Omental fat pad (tissue), 4 donors: ENCODE results near the gene RAP1GDS1. TPM values are rescaled to one million over a fixed set of nuclear protein-coding genes. Genes with fewer than 3 reads are reported as not detected.

Source experiments
- ATAC-seq: fragments of 150-250 bp; one replicate; pipeline ENCODE4 v1.9.1; 2016; ENCODE audit warnings: mild to moderate bottlenecking, moderate library complexity; ENCODE audit not compliant: low FRiP score
- DNase-seq: peaks from one replicate; pipeline ENCODE4 v3.0.0-alpha.2; 2019; ENCODE audit warnings: low spot score
- total RNA-seq, 4 donors: library from RNA; depleted of rRNA; stranded (reverse); fragments of >200 nt; gene quantifications; one replicate each; pipeline ENCODE4 v1.1.0, GENCODE V29; 2016
- TF ChIP-seq, protein P1 (sequence below), 3 donors: fragments of 450-650 bp; IDR thresholded peaks; one replicate each; pipeline ENCODE4 v1.5.1; 2016 to 2017; ENCODE audit warnings: antibody characterized with exemption in 3 of 3, mild to moderate bottlenecking in 3 of 3, moderate library complexity in 2 of 3

Gene RAP1GDS1
- total RNA-seq, 4 donors from 2014 or later = 21.3 to 45.1 (median 34.3) TPM

DNA sequence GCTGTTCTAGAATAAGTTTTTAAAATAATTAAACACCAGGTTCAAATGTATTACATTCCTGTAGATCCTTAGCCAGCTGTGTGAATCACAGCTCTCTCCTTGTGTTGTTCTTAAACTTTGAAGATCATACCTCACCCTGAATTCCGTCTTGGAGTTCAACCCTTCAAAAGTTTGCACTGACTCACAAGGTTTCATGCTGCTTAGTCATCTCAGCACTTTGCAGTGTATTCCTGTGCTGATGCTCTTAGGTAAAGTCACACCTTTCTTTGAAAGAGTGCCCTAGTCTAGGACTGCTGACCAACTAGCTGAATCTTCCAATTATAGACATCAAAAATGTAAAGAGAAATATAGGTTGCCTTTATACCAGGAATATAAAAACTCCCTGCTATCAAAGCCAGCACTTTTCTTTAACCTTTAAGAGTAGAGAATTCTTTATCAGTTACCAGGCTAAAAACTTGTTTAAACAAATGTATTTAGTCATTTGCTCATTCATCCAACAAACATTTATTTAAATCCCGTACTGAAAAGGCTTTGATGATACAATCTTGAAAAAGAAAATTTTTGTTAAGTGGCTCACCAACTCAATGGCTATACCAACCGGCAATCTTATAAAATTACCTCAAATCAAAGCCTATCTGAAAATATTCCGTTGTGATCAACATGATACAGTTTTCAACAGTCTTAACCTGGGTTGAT is 169.7 kb downstream of the RAP1GDS1 start:
- DNase-seq = no peak
- peak; percentile 80 for ATAC-seq
- TF ChIP-seq, protein P1, sequence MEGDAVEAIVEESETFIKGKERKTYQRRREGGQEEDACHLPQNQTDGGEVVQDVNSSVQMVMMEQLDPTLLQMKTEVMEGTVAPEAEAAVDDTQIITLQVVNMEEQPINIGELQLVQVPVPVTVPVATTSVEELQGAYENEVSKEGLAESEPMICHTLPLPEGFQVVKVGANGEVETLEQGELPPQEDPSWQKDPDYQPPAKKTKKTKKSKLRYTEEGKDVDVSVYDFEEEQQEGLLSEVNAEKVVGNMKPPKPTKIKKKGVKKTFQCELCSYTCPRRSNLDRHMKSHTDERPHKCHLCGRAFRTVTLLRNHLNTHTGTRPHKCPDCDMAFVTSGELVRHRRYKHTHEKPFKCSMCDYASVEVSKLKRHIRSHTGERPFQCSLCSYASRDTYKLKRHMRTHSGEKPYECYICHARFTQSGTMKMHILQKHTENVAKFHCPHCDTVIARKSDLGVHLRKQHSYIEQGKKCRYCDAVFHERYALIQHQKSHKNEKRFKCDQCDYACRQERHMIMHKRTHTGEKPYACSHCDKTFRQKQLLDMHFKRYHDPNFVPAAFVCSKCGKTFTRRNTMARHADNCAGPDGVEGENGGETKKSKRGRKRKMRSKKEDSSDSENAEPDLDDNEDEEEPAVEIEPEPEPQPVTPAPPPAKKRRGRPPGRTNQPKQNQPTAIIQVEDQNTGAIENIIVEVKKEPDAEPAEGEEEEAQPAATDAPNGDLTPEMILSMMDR (IDR thresholded peaks at IDR 0.05) = no peak

DNA sequence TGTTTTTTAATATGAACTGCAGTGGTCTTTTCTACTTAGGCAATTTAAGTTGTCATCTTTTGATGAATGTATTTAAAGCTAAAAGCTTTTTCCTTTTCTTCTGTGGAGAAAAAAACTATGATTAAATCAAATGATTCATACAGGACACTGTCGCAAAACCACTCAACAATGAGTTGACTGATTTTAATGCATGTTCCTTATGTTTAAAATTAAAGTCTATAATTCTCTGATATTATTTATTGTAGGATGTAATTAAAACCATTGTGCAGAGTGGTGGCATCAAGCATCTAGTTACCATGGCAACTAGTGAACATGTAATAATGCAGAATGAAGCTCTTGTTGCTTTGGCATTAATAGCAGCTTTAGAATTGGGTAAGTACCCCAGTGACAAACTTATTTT is 172.5 kb downstream of the RAP1GDS1 start:
- TF ChIP-seq, protein P1 (IDR thresholded peaks at IDR 0.05) = no peak
- ATAC-seq = no peak
- no peak for DNase-seq

DNA sequence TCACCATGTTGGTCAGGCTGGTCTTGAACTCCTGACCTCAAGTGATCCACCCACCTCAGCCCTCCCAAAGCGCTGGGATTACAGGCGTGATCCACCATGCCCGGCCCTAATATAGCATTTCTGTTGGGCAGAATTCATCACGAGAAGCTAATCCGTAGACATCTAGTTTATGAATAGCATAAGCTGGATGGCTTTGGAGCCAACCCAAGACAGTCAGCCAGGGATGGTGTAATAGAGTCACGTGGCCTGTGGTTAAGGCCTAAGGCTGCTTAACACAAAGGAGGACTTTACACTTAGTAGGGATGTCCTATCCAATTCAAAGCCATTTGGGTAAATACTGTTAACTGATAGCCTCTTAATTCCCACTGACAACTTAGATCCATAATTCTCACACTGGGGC is 173.6 kb downstream of the RAP1GDS1 start:
- no peak for ATAC-seq
- no peak for DNase-seq
- TF ChIP-seq, protein P1 (IDR thresholded peaks at IDR 0.05) = no peak

DNA sequence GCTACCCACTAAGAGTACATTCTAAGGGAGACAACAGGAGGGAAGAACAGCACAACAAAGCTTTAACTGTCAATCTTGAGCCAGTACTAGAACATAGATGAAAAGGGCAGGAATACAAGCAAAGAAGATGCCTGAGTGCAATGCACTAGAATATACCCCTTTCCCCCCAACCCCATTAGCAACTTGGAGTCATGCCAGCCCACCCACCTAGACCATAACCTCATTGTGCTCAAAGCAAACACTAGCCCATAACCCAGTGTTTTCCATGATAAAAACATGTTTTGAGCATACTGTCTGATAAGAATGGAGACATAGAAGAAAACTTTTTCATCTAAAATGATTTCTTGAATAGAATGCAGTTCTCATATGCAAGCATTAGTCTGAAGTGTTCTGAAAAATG is 183.2 kb downstream of the RAP1GDS1 start:
- no peak for ATAC-seq
- no peak for DNase-seq
- TF ChIP-seq, protein P1 (IDR thresholded peaks at IDR 0.05) = no peak

DNA sequence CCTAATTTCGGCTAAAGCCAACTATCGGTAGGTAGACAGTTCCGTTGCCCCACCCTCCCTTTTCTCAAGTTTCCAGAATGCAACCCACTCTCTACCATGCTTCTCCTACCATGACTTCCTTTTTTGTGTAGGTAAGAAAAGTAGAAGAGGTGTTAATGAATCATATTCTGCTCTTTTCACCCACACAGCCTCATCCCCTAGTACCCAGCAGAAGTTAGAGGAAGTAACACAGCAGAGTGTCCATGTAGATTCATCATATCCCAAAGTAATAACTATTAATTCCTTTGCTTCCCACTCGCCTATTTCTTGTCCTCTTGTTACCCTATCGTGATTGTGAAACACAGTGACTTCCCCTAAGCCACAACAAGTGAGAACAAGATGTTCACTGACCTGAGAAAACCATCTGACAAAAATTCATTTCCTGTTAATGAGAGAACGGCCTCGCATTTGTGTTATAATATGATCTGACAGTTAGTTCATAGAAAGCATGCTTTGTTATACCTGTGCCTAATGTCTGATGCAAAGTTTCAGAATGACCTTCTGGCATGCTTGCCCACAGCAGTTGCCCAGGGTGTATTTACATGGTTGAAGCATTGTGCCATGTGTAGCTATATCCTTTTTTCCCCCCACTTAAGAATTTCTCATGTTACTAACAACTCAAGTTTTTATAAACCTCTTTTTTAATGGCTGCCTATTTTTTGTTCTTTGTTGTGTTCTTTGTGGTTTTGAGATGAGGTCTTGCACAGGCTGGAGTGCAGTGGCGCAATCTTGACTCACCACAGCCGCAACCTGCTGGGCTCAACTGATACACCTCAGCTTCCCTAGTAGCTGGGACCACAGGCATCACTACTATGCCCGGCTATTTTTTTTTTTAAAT is 185.6 kb downstream of the RAP1GDS1 start:
- TF ChIP-seq, protein P1 (IDR thresholded peaks at IDR 0.05) = no peak
- ATAC-seq = peak; percentile 34
- DNase-seq = no peak

DNA sequence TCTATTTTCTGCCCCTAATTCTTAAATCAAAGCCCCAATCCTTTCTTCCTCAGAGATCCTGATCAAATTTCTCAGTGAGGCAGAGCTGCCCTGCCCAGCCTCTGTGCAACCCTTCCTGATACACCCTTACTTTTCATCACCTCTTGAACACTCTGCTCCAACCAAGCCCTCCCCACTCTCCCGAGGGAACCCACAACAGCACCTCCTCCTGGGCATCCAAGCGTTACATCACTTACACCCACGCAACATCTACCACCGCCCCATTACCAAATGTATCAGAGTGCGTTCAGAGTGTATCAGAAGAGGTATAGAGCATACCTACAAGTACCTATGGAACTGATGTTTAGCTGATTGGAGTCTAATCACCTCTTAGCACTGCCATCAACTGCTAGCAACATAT is 186.5 kb downstream of the RAP1GDS1 start:
- ATAC-seq (no peak), DNase-seq (no peak)
- TF ChIP-seq, protein P1 (IDR thresholded peaks at IDR 0.05) = no peak
